Measurements from ENCODE around the gene HEATR9. TPM values are rescaled to one million over a fixed set of nuclear protein-coding genes. Genes with fewer than 3 reads are reported as not detected.
A peak's percentile ranks its signal among the peaks of the same experiment; 100 is the strongest.

The HEATR9 gene
- polyA plus RNA-seq, 4 donors: 0.01 TPM; not detected in 3

GRCh38 chr17:35907691-35908090 is 39.0 kb upstream of the HEATR9 start:
- Histone ChIP-seq H3K4me3 (ENCODE audit: low read depth in 1 of 3, low read length in 3 of 3) (no peak overlapping the region), H3K4me1 (ENCODE audit: control insufficient read depth in 3 of 3, insufficient read depth in 2 of 3, low read depth in 1 of 3, low read length in 2 of 3) (peaks cover 0 to 9% (median 0%) of the 10 kb centered on the region in 3 donors), H3K27me3 (ENCODE audit: control insufficient read depth in 3 of 3, insufficient read depth in 3 of 3, low read length in 3 of 3) (no peaks in the 10 kb centered on the region), H3K36me3 (ENCODE audit: control insufficient read depth in 3 of 3, insufficient read depth in 2 of 3, low read depth in 1 of 3, low read length in 3 of 3) (no peaks in the 10 kb centered on the region), H3K9me3 (ENCODE audit: control insufficient read depth in 2 of 2, insufficient read depth in 1 of 2, low read depth in 1 of 2, low read length in 1 of 2) (peaks cover 0 to 5% of the 10 kb centered on the region in 2 donors), H3K27ac (ENCODE audit: low read depth in 1 of 3, low read length in 2 of 3) (no peak overlapping the region)
- no peak for DNase-seq
- no peak for FAIRE-seq
- WGBS, 3 donors: 78 to 86% (median 84%) methylated on average over 5 of the region's 5 CpGs

GRCh38 chr17:35906926-35907637 is 38.4 kb upstream of the HEATR9 start:
- 69 to 77% (median 74%) methylated on average over 3 of the region's 3 CpGs for WGBS, 3 donors
- H3K27ac ChIP-seq (ENCODE audit: low read depth in 1 of 3, low read length in 2 of 3): peak overlapping the region in 1 of 3 donors; percentile 45
- H3K4me3 ChIP-seq (ENCODE audit: low read depth in 1 of 3, low read length in 3 of 3): no peak overlapping the region

GRCh38 chr17:35906191-35906925 is 37.7 kb upstream of the HEATR9 start:
- no peaks in the 10 kb centered on the region for H3K27me3 ChIP-seq (ENCODE audit: control insufficient read depth in 3 of 3, insufficient read depth in 3 of 3, low read length in 3 of 3)
- no peak for FAIRE-seq
- peaks cover 0 to 9% (median 0%) of the 10 kb centered on the region in 3 donors for H3K4me1 ChIP-seq (ENCODE audit: control insufficient read depth in 3 of 3, insufficient read depth in 2 of 3, low read depth in 1 of 3, low read length in 2 of 3)
- DNase-seq: peak in 1 of 2 donors; percentile 58
- 88 to 93% (median 92%) methylated on average over 5 of the region's 5 CpGs for WGBS, 3 donors
- no peak overlapping the region for H3K4me3 ChIP-seq (ENCODE audit: low read depth in 1 of 3, low read length in 3 of 3)
- H3K36me3 ChIP-seq (ENCODE audit: control insufficient read depth in 3 of 3, insufficient read depth in 2 of 3, low read depth in 1 of 3, low read length in 3 of 3): no peaks in the 10 kb centered on the region
- peak overlapping the region in 1 of 3 donors; percentile 56 for H3K27ac ChIP-seq (ENCODE audit: low read depth in 1 of 3, low read length in 2 of 3)
- H3K9me3 ChIP-seq (ENCODE audit: control insufficient read depth in 2 of 2, insufficient read depth in 1 of 2, low read depth in 1 of 2, low read length in 1 of 2): peaks cover 0 to 5% of the 10 kb centered on the region in 2 donors

More at GRCh38 chr17:35906926-35907637, 38.4 kb upstream of the HEATR9 start:
- DNase-seq (peak in 1 of 2 donors; percentile 4), FAIRE-seq (no peak)
- peaks cover 0 to 5% of the 10 kb centered on the region in 2 donors for H3K9me3 ChIP-seq (ENCODE audit: control insufficient read depth in 2 of 2, insufficient read depth in 1 of 2, low read depth in 1 of 2, low read length in 1 of 2)
- H3K4me1 ChIP-seq (ENCODE audit: control insufficient read depth in 3 of 3, insufficient read depth in 2 of 3, low read depth in 1 of 3, low read length in 2 of 3): peaks cover 0 to 9% (median 0%) of the 10 kb centered on the region in 3 donors
- H3K36me3 ChIP-seq (ENCODE audit: control insufficient read depth in 3 of 3, insufficient read depth in 2 of 3, low read depth in 1 of 3, low read length in 3 of 3): no peaks in the 10 kb centered on the region
- H3K27me3 ChIP-seq (ENCODE audit: control insufficient read depth in 3 of 3, insufficient read depth in 3 of 3, low read length in 3 of 3): no peaks in the 10 kb centered on the region

GRCh38 chr17:35903451-35903850 is 34.8 kb upstream of the HEATR9 start:
- Histone ChIP-seq H3K4me1 (ENCODE audit: control insufficient read depth in 3 of 3, insufficient read depth in 2 of 3, low read depth in 1 of 3, low read length in 2 of 3) (peaks cover 0 to 17% (median 0%) of the 10 kb centered on the region in 3 donors), H3K4me3 (ENCODE audit: low read depth in 1 of 3, low read length in 3 of 3) (no peak overlapping the region), H3K36me3 (ENCODE audit: control insufficient read depth in 3 of 3, insufficient read depth in 2 of 3, low read depth in 1 of 3, low read length in 3 of 3) (no peaks in the 10 kb centered on the region), H3K9me3 (ENCODE audit: control insufficient read depth in 2 of 2, insufficient read depth in 1 of 2, low read depth in 1 of 2, low read length in 1 of 2) (no peaks in the 10 kb centered on the region), H3K27ac (ENCODE audit: low read depth in 1 of 3, low read length in 2 of 3) (no peak overlapping the region), H3K27me3 (ENCODE audit: control insufficient read depth in 3 of 3, insufficient read depth in 3 of 3, low read length in 3 of 3) (no peaks in the 10 kb centered on the region)
- FAIRE-seq (no peak), DNase-seq (no peak)
- WGBS, 3 donors: 83 to 91% (median 91%) methylated on average over 5 of the region's 5 CpGs

- no peak for DNase-seq
- H3K9me3 ChIP-seq (ENCODE audit: control insufficient read depth in 2 of 2, insufficient read depth in 1 of 2, low read depth in 1 of 2, low read length in 1 of 2): no peaks in the 10 kb centered on the region
- peaks cover 0 to 17% (median 0%) of the 10 kb centered on the region in 3 donors for H3K4me1 ChIP-seq (ENCODE audit: control insufficient read depth in 3 of 3, insufficient read depth in 2 of 3, low read depth in 1 of 3, low read length in 2 of 3)
- no peaks in the 10 kb centered on the region for H3K36me3 ChIP-seq (ENCODE audit: control insufficient read depth in 3 of 3, insufficient read depth in 2 of 3, low read depth in 1 of 3, low read length in 3 of 3)
- FAIRE-seq: no peak
- 89 to 94% (median 94%) methylated on average over 9 of the region's 9 CpGs for WGBS, 3 donors
- no peaks in the 10 kb centered on the region for H3K27me3 ChIP-seq (ENCODE audit: control insufficient read depth in 3 of 3, insufficient read depth in 3 of 3, low read length in 3 of 3)
- H3K4me3 ChIP-seq (ENCODE audit: low read depth in 1 of 3, low read length in 3 of 3): no peak overlapping the region
- H3K27ac ChIP-seq (ENCODE audit: low read depth in 1 of 3, low read length in 2 of 3): no peak overlapping the region
Observed at GRCh38 chr17:35901631-35902175, 33.0 kb upstream of the HEATR9 start.

GRCh38 chr17:35900708-35901480 is 32.2 kb upstream of the HEATR9 start:
- WGBS, 3 donors: 62 to 68% (median 68%) methylated on average over 11 of the region's 11 CpGs
- peak overlapping the region in 2 of 3 donors; percentile 53 to 70 for H3K27ac ChIP-seq (ENCODE audit: low read depth in 1 of 3, low read length in 2 of 3)
- H3K4me3 ChIP-seq (ENCODE audit: low read depth in 1 of 3, low read length in 3 of 3): no peak overlapping the region
- no peaks in the 10 kb centered on the region for H3K9me3 ChIP-seq (ENCODE audit: control insufficient read depth in 2 of 2, insufficient read depth in 1 of 2, low read depth in 1 of 2, low read length in 1 of 2)
- H3K4me1 ChIP-seq (ENCODE audit: control insufficient read depth in 3 of 3, insufficient read depth in 2 of 3, low read depth in 1 of 3, low read length in 2 of 3): peaks cover 0 to 14% (median 0%) of the 10 kb centered on the region in 3 donors
- FAIRE-seq (no peak), DNase-seq (peak; percentile 24 to 37)
- H3K27me3 ChIP-seq (ENCODE audit: control insufficient read depth in 3 of 3, insufficient read depth in 3 of 3, low read length in 3 of 3): no peaks in the 10 kb centered on the region
- no peaks in the 10 kb centered on the region for H3K36me3 ChIP-seq (ENCODE audit: control insufficient read depth in 3 of 3, insufficient read depth in 2 of 3, low read depth in 1 of 3, low read length in 3 of 3)

- peak overlapping the region; percentile 15 to 70 (median 53) for H3K27ac ChIP-seq (ENCODE audit: low read depth in 1 of 3, low read length in 2 of 3)
- no peak overlapping the region for H3K4me3 ChIP-seq (ENCODE audit: low read depth in 1 of 3, low read length in 3 of 3)
- peaks cover 0 to 13% (median 0%) of the 10 kb centered on the region in 3 donors for H3K4me1 ChIP-seq (ENCODE audit: control insufficient read depth in 3 of 3, insufficient read depth in 2 of 3, low read depth in 1 of 3, low read length in 2 of 3)
- H3K36me3 ChIP-seq (ENCODE audit: control insufficient read depth in 3 of 3, insufficient read depth in 2 of 3, low read depth in 1 of 3, low read length in 3 of 3): no peaks in the 10 kb centered on the region
- no peak for FAIRE-seq
- 66 to 74% (median 72%) methylated on average over 5 of the region's 5 CpGs for WGBS, 3 donors
- H3K27me3 ChIP-seq (ENCODE audit: control insufficient read depth in 3 of 3, insufficient read depth in 3 of 3, low read length in 3 of 3): no peaks in the 10 kb centered on the region
- no peak for DNase-seq
- no peaks in the 10 kb centered on the region for H3K9me3 ChIP-seq (ENCODE audit: control insufficient read depth in 2 of 2, insufficient read depth in 1 of 2, low read depth in 1 of 2, low read length in 1 of 2)
Observed at GRCh38 chr17:35900280-35900679, 31.6 kb upstream of the HEATR9 start.

Measured in small intestine (tissue), 7 donors.